MV-4-11 (cell line): ENCODE measurements around the gene RBM20.
"Not testable (repeated sequence)": the region's sequence is repeated elsewhere in the genome, so short reads cannot be mapped to it uniquely, and the experiment has no call there.

ENCODE experiments used
- DNase-seq: peaks from one replicate; lab custom pipeline; 2025; lab: John Stamatoyannopoulos, UW

The RBM20 gene

DNA sequence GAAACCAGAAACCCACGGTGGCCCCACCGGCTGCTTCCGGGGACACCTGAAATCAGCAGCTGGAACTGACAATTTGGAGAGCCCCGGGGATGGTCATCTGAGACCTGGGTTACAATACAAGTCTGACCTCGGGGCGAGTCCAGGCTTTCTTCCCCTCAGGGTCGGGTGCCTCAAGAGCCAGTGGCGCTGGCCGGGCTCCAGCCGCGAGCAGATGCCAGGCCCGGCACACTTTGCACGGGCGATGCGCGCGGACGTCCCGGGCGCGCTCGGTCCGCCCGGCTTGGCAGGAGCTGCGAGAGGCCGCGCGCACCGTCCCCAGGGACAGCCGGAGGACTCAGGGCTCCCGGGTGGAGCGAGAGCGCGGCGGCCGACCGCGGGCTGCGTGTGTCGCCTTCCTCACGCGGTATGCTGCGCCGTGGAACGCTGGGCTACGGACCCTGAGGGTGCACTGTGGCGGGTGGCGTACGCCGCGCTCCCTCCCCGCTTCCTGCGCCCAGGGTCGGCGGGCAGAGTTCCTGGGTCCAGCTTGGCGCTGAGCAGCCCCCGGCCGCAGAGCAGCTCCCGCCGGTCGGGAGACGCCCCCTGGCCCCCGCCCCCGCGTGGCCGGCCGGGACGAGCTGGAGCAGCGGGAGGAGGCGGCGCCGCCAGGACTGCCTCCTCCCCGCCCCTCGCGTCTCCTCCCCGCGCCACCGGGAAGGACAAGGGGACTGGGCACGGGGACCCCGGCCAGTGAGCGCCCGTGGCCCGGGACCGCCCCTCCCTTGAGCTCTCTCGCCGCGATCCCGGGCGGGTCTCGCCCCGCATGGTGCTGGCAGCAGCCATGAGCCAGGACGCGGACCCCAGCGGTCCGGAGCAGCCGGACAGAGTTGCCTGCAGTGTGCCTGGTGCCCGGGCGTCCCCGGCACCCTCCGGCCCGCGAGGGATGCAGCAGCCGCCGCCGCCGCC is at the start of gene RBM20:
TSS of gene RBM20 (plus strand) at position 684 of the 945 bp plus-strand sequence. CDS start at position 803, 119 bp downstream.
- DNase-seq = no peak

DNA sequence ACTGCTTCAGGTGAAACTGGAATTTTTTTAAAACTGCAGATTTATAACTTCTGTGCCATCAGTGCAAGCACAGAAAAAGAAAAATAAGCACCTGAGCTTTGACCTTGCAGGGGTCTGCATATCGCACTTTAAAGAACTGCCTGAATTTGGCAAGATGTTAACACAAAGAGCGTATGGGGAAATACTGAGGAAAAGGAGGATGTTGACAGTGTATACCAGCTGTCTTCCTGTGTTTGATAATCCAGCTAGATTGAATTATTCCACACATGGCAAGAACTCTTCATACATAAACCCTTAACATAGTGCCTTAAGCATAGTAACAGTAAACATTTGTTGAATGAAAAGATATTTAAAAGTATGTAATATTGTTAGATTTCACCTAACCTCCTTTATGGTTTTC is 46.7 kb upstream of the RBM20 start:
- DNase-seq = no peak

DNA sequence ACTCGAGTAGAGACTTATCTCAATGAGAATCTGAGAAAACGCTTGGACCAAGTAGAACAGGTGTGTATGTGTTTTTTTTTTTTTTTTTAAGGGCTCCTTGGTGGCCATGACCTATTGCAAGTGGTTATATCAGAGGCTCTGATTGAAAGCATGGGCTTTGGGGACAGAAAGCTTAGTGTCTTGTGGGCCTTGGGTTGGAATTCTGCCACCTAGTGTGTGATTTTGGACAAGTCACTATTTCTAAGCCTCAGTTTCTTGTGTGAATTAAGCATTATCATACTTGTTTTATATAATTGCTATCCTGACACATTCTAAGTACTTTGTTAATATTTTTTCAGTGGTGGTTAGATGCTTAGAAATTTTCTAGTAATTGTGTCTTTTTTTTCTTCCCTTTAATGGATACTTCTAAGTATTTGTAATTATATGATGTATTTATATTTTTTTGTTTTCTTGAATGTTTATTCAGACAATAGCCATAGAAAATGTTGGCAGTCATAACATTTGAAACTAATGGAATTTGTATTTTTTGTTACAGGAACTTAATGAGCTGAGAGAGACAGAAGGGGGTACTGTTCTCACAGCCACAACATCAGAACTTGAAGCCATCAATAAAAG is 43.5 kb upstream of the RBM20 start:
- DNase-seq = peak; percentile 41

DNA sequence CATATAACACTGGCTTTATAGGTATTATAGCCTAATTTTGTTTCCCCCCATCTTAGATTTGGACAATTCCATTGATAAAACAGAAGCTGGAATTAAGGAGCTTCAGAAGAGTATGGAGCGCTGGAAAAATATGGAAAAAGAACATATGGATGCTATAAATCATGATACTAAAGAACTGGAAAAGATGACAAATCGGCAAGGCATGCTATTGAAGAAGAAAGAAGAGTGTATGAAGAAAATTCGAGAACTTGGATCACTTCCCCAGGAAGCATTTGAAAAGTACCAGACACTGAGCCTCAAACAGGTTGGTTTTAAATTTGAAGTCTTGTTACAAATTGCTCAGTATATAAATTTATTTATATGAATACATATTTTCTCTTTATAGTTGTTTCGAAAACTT is 42.6 kb upstream of the RBM20 start:
- no peak for DNase-seq

DNA sequence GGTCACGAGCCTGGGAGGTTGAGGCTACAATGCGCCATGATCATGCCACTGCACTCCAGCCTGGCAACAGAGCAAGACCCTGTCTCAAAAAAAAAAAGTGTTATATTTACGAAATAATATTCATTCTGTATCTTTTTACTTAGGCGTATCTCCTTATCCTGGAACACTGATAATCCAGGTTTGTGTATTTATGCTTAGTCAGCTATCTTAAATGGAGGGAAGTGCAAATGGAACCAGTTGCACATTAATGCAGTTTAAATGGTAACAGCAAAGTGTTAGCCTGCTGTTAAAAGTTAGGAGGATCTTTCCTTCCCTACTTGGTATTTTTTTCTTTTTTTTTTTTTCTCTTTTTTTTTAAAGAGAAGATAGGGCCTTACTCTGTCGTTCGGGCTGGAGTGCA is 36.0 kb upstream of the RBM20 start:
- DNase-seq = no peak

- DNase-seq = peak; percentile 32
Measured at GRCh38 chr10:110609605-110610004, 34.5 kb upstream of the RBM20 start.

GRCh38 chr10:110610308-110610774 is 33.8 kb upstream of the RBM20 start:
- peak; percentile 44 for DNase-seq

GRCh38 chr10:110610781-110611180 is 33.4 kb upstream of the RBM20 start:
- DNase-seq = peak; percentile 6

- peak; percentile 80 for DNase-seq
Measured at GRCh38 chr10:110612087-110612486, 32.0 kb upstream of the RBM20 start.

DNA sequence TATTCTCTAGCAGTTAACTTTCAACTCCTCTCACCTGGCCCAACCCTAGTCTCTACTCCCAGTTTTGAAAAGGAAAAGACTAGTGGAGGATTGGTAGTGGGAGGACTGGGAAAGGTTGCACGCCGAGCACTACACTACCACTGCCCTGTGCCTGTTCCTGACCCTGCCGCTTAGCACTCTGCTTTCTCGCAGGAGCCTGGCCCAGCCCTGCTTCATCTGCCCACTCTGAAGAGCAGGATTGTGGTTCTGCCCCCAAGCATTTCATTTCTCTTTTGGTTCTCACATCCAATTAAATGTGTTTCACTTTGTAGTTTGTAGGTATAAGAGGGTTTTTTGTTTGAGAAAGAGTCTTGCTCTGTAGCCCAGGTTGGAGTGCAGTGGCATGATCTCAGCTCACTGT is 31.5 kb upstream of the RBM20 start:
- DNase-seq = no peak

- DNase-seq = peak; percentile 56
Measured at GRCh38 chr10:110613341-110613995, 30.7 kb upstream of the RBM20 start.

DNA sequence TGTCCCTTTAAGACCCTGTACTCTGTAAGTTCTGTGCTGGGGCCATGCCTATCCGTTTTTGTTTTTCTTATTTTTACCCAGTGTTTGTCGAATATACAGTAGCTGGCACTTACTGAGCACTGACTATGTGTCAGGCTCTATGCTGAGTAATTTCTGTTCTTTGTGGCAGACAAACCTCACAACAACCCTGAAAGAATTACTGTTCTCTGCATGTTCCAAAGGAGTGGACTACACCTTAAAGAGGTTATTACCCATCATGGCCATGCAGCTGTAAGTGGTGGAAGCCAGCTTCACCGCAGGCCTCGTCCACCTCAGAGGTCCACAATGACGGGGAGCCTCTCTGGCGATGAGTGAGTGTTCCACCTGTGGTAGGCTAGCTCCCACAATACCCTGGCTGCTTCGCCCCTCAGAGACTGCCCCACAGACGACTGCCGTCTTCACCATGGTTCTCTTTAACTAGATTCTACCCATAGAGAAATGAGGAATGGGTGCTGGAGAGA is 30.1 kb upstream of the RBM20 start:
- no peak for DNase-seq

- DNase-seq = no peak
Measured at GRCh38 chr10:110615057-110615747, 28.9 kb upstream of the RBM20 start.

GRCh38 chr10:110616493-110617033 is 27.6 kb upstream of the RBM20 start:
- no peak for DNase-seq

DNA sequence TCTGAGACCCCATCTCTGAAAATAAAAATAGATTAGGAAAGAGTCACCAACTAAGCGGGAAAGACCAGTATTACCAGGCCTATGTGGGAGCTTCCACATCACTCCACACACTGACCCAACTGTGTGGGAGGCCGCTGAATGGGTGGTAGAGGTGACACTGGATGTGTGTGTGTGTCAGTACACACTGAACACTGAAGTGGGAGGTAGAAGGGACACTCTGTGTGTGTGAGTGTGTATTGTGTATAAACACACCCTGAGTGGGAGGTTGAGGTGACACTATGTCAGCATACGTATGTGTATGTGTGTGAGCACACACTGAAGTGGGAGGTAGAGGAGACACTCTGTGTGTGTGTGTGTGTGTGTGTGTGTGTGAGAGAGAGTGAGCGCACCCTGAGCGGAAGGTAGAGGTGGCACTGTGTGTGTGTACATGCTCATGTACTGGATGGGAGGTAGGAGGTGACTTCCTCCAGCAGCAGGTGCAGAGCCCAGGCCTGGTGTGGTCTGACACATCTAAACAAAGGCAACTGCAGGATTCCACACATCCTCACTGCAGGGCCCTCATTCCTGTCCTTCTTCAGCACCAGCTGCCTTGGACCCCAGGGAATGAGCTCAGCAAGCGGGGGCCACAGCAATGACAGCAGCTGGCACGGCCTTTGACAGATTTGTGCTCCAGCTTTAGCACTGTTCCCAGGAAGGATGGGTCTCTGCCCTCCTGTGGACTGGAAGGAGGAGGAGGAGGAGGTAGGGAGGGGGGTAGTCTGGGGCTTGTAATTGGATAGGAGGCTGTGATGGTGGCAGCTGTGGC is 26.5 kb upstream of the RBM20 start:
- DNase-seq = no peak

GRCh38 chr10:110618230-110618610 is 25.9 kb upstream of the RBM20 start:
- no peak for DNase-seq

DNA sequence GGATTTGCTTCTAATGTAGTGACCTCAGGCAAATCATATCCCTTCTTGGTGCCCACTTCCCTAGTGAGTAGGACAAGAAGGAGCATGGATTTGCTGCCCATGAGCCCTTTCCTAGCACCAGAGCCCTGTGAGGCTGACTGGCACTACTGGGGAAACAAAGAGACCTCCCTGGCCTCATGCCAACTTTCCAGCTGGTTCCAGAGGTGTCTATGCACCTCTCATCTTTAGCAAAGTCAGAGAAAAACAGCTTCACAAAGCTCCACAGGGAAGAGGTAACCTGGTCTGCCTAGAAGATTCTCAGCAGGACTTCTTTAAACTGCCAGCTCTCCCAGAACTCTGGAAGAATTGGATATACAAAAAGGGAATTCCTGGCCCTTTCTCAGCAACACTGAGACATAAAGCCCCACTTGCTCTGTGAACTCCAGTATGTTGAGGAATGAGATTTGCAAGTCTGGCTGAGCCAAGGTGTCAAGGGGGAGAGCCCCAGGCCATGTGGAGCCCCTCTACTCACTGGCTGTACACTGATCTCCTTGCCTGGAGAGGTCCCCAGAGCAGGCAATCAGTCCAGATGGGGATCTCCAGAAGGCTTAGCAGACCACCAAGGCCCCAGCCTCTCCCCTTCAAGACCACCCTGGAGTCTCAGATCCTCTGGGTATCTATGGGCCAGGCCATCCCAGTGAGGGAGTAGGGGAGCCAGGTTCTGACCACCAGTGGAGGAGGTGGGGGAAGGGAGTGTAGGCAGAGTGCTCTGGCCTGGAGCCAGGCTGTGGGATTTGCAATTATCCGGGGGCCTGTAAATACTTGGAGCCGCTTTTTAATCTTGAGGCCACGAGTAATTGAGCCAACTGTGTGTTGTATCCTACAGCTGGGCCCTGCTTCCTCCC is 24.4 kb upstream of the RBM20 start:
- no peak for DNase-seq

DNA sequence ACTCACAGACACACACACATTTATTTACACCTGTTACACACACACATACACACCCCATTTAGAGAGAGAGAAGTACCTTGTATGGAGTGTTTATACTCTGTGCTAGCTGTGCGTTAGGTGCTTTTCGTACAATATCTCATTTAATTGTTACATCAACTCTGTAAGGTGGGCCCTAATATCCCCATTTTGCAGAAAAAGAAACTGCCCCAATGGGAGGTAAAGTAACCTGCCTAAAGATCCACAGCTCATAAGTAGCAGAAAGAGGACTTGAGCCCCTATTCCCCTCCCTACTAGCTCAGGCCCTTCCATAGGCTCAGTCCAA is 23.8 kb upstream of the RBM20 start:
- DNase-seq = no peak

DNA sequence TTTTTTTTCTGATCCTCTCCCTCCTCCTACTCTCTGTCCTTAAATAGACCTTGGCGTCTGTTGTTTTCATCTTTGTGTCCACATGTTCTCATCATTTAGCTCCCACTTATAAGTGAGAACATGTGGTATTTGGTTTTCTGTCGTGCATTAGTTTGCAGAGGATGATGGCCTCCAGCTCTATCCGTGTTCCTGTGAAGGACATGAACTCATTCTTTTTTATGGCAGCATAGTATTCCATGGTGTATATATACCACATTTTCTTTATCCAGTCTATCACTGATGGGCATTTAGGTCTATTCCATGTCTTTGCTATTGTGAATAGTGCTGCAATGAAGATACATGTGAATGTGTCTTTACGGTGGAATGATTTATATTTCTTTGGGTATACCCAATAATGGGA is 20.8 kb upstream of the RBM20 start:
- DNase-seq = not testable (repeated sequence)

DNA sequence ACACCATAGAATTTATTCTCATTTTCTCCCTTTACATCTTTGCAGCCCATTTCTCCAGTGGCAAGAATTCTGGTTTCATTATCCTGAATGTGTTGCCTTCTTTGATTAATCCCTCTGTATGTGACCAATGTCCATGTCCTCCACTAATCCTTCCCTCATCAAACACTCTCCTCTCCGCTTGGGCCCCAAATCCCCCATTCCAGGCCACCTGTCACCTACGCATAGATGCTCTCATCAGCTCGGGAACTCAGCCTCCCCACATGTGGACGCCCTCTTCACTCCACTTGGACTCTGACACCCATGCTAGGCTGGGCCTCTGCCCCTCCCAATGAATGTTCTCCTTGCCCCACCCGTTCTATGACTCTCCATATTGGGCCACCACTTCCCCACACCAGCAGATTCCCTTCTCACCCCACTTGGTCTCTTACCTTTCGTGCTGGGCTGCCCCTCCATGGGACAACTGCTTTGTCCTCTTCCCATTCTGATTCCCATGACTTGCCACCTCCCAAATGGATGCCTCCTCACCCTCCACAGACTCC is 18.7 kb upstream of the RBM20 start:
- DNase-seq = no peak
